A673 (cell line): Measurements from ENCODE around the gene DDX55.

Experiments
- EZH2 ChIP-seq: fragments of 200-600 bp; sonication (generic); IDR thresholded peaks from 2 replicates; pipeline ENCODE4 v1.6.1; 2017; ENCODE audit warnings: borderline replicate concordance, low read depth, mild to moderate bottlenecking, mixed read lengths, antibody characterized with exemption, low read length; ENCODE audit not compliant: poor library complexity, severe bottlenecking
- TF ChIP-seq, protein P1 (sequence below): fragments of 300-800, 200-600 bp; sonication (generic); conservative IDR thresholded peaks from 2 replicates; pipeline ENCODE4 v1.5.1; 2017; ENCODE audit warnings: low read depth, mild to moderate bottlenecking, antibody characterized with exemption, low read length, moderate library complexity, mixed read lengths

DNA sequence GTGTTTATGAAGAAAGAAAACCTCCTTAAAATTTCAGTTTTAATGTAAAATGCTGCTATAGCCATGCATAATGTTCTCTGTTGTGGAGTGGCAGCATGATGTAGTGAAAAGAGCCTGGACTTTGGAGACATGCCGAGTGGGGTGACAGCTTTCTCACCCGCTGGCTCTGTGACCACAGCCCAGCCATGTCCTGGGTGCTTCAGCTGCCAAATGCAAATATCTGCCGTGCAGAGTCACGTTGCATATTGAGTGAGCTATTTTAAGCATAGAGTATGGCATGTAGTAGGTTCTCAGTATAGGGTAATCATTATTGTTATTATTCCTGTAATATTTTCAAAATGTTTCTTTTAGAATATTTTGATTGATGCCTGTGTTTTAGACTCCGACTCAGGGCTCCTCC, 53.5 kb downstream of the DDX55 start:
- TF ChIP-seq, protein P1, sequence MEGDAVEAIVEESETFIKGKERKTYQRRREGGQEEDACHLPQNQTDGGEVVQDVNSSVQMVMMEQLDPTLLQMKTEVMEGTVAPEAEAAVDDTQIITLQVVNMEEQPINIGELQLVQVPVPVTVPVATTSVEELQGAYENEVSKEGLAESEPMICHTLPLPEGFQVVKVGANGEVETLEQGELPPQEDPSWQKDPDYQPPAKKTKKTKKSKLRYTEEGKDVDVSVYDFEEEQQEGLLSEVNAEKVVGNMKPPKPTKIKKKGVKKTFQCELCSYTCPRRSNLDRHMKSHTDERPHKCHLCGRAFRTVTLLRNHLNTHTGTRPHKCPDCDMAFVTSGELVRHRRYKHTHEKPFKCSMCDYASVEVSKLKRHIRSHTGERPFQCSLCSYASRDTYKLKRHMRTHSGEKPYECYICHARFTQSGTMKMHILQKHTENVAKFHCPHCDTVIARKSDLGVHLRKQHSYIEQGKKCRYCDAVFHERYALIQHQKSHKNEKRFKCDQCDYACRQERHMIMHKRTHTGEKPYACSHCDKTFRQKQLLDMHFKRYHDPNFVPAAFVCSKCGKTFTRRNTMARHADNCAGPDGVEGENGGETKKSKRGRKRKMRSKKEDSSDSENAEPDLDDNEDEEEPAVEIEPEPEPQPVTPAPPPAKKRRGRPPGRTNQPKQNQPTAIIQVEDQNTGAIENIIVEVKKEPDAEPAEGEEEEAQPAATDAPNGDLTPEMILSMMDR = no peak
- no peak for TF ChIP-seq EZH2
